H1 (cell line): ENCODE data around the gene LPGAT1. TPM values are rescaled to one million over a fixed set of nuclear protein-coding genes. Genes with fewer than 3 reads are reported as not detected.

Source experiments
- CTCF ChIA-PET: fragments of 300-600 bp; sonication (Branson Sonifier 250); formaldehyde crosslinking; loops from one replicate; lab custom pipeline; 2021; ENCODE audit not compliant: partially characterized antibody; lab: Charles Lee
- POLR2A ChIA-PET: fragments of 300-600 bp; sonication (Branson Sonifier 250); formaldehyde crosslinking; loops from one replicate; lab custom pipeline; 2021; ENCODE audit warnings: inconsistent platforms; ENCODE audit not compliant: partially characterized antibody; lab: Charles Lee
- DNase-seq, 2 experiments: peaks; one replicate each; pipeline versions ENCODE4 v3.0.0 to v3.0.0-alpha.2; 2010 to 2022; ENCODE audit warnings: low spot score in 2 of 2, low read depth in 1 of 2, mixed read lengths in 1 of 2
- FAIRE-seq: peaks from 2 replicates; lab custom pipeline; 2011; peaks lifted over from hg19 to GRCh38; lab: Jason Lieb, UNC
- H2AFZ ChIP-seq: 2 replicates; pipeline ENCODE4 v1.8.1; 2012; ENCODE audit warnings: low read length, inconsistent platforms
- H2AK5ac ChIP-seq: 2 replicates; pipeline ENCODE4 v1.6.1; 2013; ENCODE audit warnings: low read depth, low read length
- H2BK120ac ChIP-seq: replicated peaks from 2 replicates; pipeline ENCODE3; 2013; ENCODE audit warnings: low read depth, low read length, inconsistent platforms
- H2BK12ac ChIP-seq: 2 replicates; pipeline ENCODE4 v1.6.1; 2013; ENCODE audit warnings: low read depth, low read length
- H2BK15ac ChIP-seq: 2 replicates; pipeline ENCODE4 v1.6.1; 2013; ENCODE audit warnings: low read length
- H2BK20ac ChIP-seq: 2 replicates; pipeline ENCODE4 v1.6.1; 2013; ENCODE audit warnings: low read length
- H2BK5ac ChIP-seq: 2 replicates; pipeline ENCODE4 v1.6.1; 2013; ENCODE audit warnings: low read depth, low read length
- H3K14ac ChIP-seq: 2 replicates; pipeline ENCODE4 v1.6.1; 2013; ENCODE audit warnings: inconsistent platforms; ENCODE audit not compliant: insufficient read length
- H3K18ac ChIP-seq: 2 replicates; pipeline ENCODE4 v1.6.1; 2013; ENCODE audit warnings: low read length; ENCODE audit errors: extremely low read depth
- H3K23ac ChIP-seq: 2 replicates; pipeline ENCODE4 v1.6.1; 2013; ENCODE audit warnings: inconsistent platforms; ENCODE audit not compliant: insufficient read length
- H3K23me2 ChIP-seq: 2 replicates; pipeline ENCODE4 v1.6.1; 2013; ENCODE audit warnings: low read depth, low read length
- H3K27ac ChIP-seq: 2 replicates; pipeline ENCODE4 v1.6.1; 2011; ENCODE audit warnings: low read depth, low read length, inconsistent platforms
- H3K27me3 ChIP-seq, 4 experiments: replicated peaks in 1 of 4; 1 replicate in 1 of 4; 2 replicates in 3 of 4; pipeline versions ENCODE4 v1.6.1 to v1.8.1; 2011 to 2013; ENCODE audit warnings: low read length in 3 of 4, mild to moderate bottlenecking in 3 of 4, inconsistent platforms in 2 of 4, mixed read lengths in 2 of 4, moderate library complexity in 1 of 4; ENCODE audit not compliant: control insufficient read depth in 3 of 4, insufficient read depth in 3 of 4; ENCODE audit errors: extremely low read depth in 1 of 4
- H3K36me3 ChIP-seq, 4 experiments: 2 replicates each; pipeline versions ENCODE4 v1.6.1 to v1.8.1; 2011 to 2013; ENCODE audit warnings: mild to moderate bottlenecking in 4 of 4, low read length in 3 of 4, moderate library complexity in 2 of 4, control low read depth in 1 of 4, inconsistent platforms in 1 of 4; ENCODE audit not compliant: insufficient read depth in 4 of 4, control insufficient read depth in 2 of 4
- H3K4ac ChIP-seq: replicated peaks from 2 replicates; pipeline ENCODE3; 2013; ENCODE audit warnings: low read length, low read depth, mixed read lengths, inconsistent platforms; ENCODE audit not compliant: insufficient read length
- H3K4me1 ChIP-seq, 4 experiments: replicated peaks in 1 of 4; 1 replicate in 1 of 4; 2 replicates in 3 of 4; pipeline versions ENCODE4 v1.6.1 to v1.8.1; 2011 to 2013; ENCODE audit warnings: low read length in 3 of 4, inconsistent platforms in 2 of 4, mixed read lengths in 1 of 4; ENCODE audit not compliant: insufficient read depth in 4 of 4, control insufficient read depth in 3 of 4
- H3K4me2 ChIP-seq, 2 experiments: 2 replicates each; pipeline versions ENCODE4 v1.6.1 to v1.8.1; 2011 to 2013; ENCODE audit warnings: low read depth in 2 of 2, low read length in 2 of 2, control low read depth in 1 of 2, inconsistent platforms in 1 of 2, mild to moderate bottlenecking in 1 of 2; ENCODE audit not compliant: insufficient read depth in 1 of 2
- H3K4me3 ChIP-seq, 4 experiments: fragments of 200-600, 300-600 bp in 1 of 4; sonication (generic), shearing (Covaris generic), sonication (Bioruptor Twin) in 1 of 4; 2 replicates each; pipeline versions ENCODE4 v1.5.1 to v1.8.1; 2011 to 2016; ENCODE audit warnings: low read length in 4 of 4, low read depth in 3 of 4, control low read depth in 2 of 4, inconsistent platforms in 2 of 4, mild to moderate bottlenecking in 2 of 4, mixed read lengths in 1 of 4, moderate library complexity in 1 of 4; ENCODE audit not compliant: insufficient read depth in 2 of 4; ENCODE audit errors: extremely low read depth in 1 of 4
- H3K56ac ChIP-seq: replicated peaks from 2 replicates; pipeline ENCODE3; 2013; ENCODE audit warnings: low read depth, mild to moderate bottlenecking, mixed read lengths, low read length, inconsistent platforms; ENCODE audit not compliant: insufficient read length
- H3K79me1 ChIP-seq: 2 replicates; pipeline ENCODE4 v1.6.1; 2013; ENCODE audit warnings: low read depth, low read length, control low read depth
- H3K79me2 ChIP-seq, 2 experiments: 2 replicates each; pipeline versions ENCODE4 v1.6.1 to v1.8.1; 2012 to 2013; ENCODE audit warnings: low read length in 2 of 2, mild to moderate bottlenecking in 2 of 2, inconsistent platforms in 1 of 2; ENCODE audit not compliant: insufficient read depth in 2 of 2, control insufficient read depth in 1 of 2
- H3K9ac ChIP-seq, 4 experiments: replicated peaks in 1 of 4; 1 replicate in 1 of 4; 2 replicates in 3 of 4; pipeline versions ENCODE4 v1.6.1 to v1.8.1; 2011 to 2013; ENCODE audit warnings: low read depth in 3 of 4, low read length in 3 of 4, control low read depth in 2 of 4, mild to moderate bottlenecking in 2 of 4, moderate library complexity in 2 of 4, inconsistent platforms in 1 of 4; ENCODE audit errors: extremely low read depth in 1 of 4
- H3K9me3 ChIP-seq, 2 experiments: 2 replicates each; pipeline versions ENCODE4 v1.6.1 to v1.8.1; 2012 to 2013; ENCODE audit warnings: mild to moderate bottlenecking in 2 of 2, moderate library complexity in 2 of 2, control low read depth in 1 of 2, inconsistent platforms in 1 of 2, low read depth in 1 of 2, low read length in 1 of 2, mixed read lengths in 1 of 2; ENCODE audit not compliant: insufficient read depth in 2 of 2
- H4K20me1 ChIP-seq, 2 experiments: replicated peaks in 1 of 2; 2 replicates each; pipeline versions ENCODE3 to v1.8.1; 2011 to 2013; ENCODE audit warnings: inconsistent platforms in 2 of 2, low read length in 2 of 2, mild to moderate bottlenecking in 1 of 2; ENCODE audit not compliant: insufficient read depth in 2 of 2, control insufficient read depth in 1 of 2
- H4K5ac ChIP-seq: 2 replicates; pipeline ENCODE4 v1.6.1; 2013; ENCODE audit warnings: low read length, low read depth, mixed read lengths, inconsistent platforms; ENCODE audit not compliant: insufficient read length
- H4K8ac ChIP-seq: 2 replicates; pipeline ENCODE4 v1.8.0; 2013; ENCODE audit warnings: mild to moderate bottlenecking, moderate library complexity, low read length, inconsistent platforms; ENCODE audit not compliant: insufficient read depth; ENCODE audit errors: extremely low read depth
- H4K91ac ChIP-seq: replicated peaks from 2 replicates; pipeline ENCODE3; 2013; ENCODE audit warnings: low read length, mixed read lengths, inconsistent platforms; ENCODE audit not compliant: insufficient read length
- POLR2A ChIP-seq, 2 experiments: IDR thresholded peaks; 1 replicate in 1 of 2; 2 replicates in 1 of 2; pipeline ENCODE4 v1.6.1; 2011; ENCODE audit warnings: low read depth in 2 of 2, low read length in 2 of 2, mild to moderate bottlenecking in 2 of 2; ENCODE audit errors: control extremely low read depth in 1 of 2
- WGBS, 2 experiments: shearing (Covaris generic) in 1 of 2; methylation state at CpG; one replicate each; pipeline versions ENCODE4 v1.1.6 to v1.1.7; 2013 to 2015; ENCODE audit warnings: low lambda C conversion rate in 2 of 2, mixed read lengths in 2 of 2, inconsistent platforms in 1 of 2, low coverage in 1 of 2, missing lambda C conversion rate in 1 of 2; ENCODE audit not compliant: insufficient replicate concordance in 2 of 2, insufficient coverage in 1 of 2, insufficient read length in 1 of 2; ENCODE audit errors: extremely low coverage in 1 of 2, missing lambda C conversion rate in 1 of 2; 5-methylcytosine and 5-hydroxymethylcytosine counted together
- polyA plus RNA-seq, 7 experiments: library from polyadenylated mRNA; depleted of rRNA in 3 of 7; stranded (reverse) in 5 of 7; unstranded in 2 of 7; fragments of >200 nt in 5 of 7; fragments of 200-250 nt in 2 of 7; gene quantifications; 1 replicate in 5 of 7; 2 replicates in 1 of 7; 4 replicates in 1 of 7; pipeline versions ENCODE4 v1.2.1 to v1.2.3, GENCODE V29; 2011 to 2013; ENCODE audit warnings: missing spikeins in 2 of 7, mixed read lengths in 2 of 7
- total RNA-seq: library from RNA; stranded (reverse); fragmentation: NEBNext Ultra II Directional; extraction: Animal tissue kit (Norgen Biotek cat#: 25700); gene quantifications from 2 replicates; pipeline ENCODE4 v1.2.1, GENCODE V29; 2021

Gene LPGAT1
- total and polyA plus RNA-seq, 2 of the 8 experiments (the other 6 are each of a cell fraction or from before 2014, with no cell fraction given) = 2.3 to 13.5 TPM

DNA sequence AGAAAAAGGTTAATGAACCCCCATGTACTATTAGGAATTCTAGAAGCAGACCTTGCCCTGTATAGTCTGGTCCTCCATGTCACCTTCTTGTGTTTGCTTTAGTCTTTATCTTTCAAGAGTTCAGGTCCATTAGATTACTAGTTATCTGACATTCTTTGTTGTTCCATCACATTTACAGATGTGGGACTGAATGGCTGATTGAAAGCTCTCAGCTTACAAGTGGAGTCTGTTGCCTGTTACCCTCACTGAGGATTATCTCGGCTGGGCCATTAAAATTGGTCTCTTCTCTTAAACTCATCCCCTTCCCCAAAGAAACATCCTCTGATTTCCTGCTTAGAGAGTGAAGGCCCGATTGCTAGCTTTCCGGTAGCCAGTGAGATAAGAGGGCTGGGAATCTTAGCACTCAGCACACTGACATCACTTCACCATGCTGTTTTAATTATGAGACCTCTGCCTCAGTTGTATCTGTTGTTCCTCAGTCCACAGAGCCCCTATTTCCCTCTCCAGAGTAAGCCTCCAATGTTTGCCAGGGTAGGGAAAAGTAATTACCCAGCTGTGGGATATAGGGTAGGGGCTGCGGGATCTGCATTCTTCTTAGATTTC, 76.8 kb downstream of the LPGAT1 start:
- no peak overlapping the region for H2BK120ac ChIP-seq
- CTCF ChIA-PET = interaction anchor here (0.7 kb wide), 2 partner anchors 17 to 160 kb away, joined by 3 read pairs; no protein-coding TSS in a partner anchor
- H2BK12ac ChIP-seq = no peak overlapping the region
- H2BK15ac ChIP-seq = peak overlapping the region; percentile 21; the same call in 1 of the 2 replicates
- H3K56ac ChIP-seq = no peak overlapping the region
- H3K4me2 ChIP-seq = no peak overlapping the region
- WGBS, 2 experiments = 89% methylated on average over 4 of the region's 4 CpGs; no CpG with 5 or more reads in 1 of the 2 experiments
- H3K23ac ChIP-seq = no peak overlapping the region
- H3K4me3 ChIP-seq = no peak overlapping the region
- no peak overlapping the region for H3K27ac ChIP-seq
- H2AK5ac ChIP-seq = no peak overlapping the region
- no peak overlapping the region for H4K8ac ChIP-seq
- 0 out of 7 replicates have a peak, but pooled peaks cover 0 to 3% (median 0%) of the 10 kb centered on the region in 4 experiments for H3K4me1 ChIP-seq
- H3K18ac ChIP-seq = no peak overlapping the region
- POLR2A ChIA-PET = no interaction called here
- H3K14ac ChIP-seq = no peak overlapping the region
- H2BK20ac ChIP-seq = no peak overlapping the region
- H4K91ac ChIP-seq = no peak overlapping the region
- H3K79me1 ChIP-seq = no peaks in the 10 kb centered on the region
- DNase-seq = no peak
- no peak overlapping the region for H2BK5ac ChIP-seq
- H3K9me3 ChIP-seq = no peaks in the 10 kb centered on the region
- H3K79me2 ChIP-seq = no peaks in the 10 kb centered on the region
- no peak overlapping the region for H3K4ac ChIP-seq
- H3K27me3 ChIP-seq = no peaks in the 10 kb centered on the region
- no peak overlapping the region for H3K9ac ChIP-seq
- no peak overlapping the region for H4K5ac ChIP-seq
- H3K36me3 ChIP-seq = no peaks in the 10 kb centered on the region
- H2AFZ ChIP-seq = no peak overlapping the region
- FAIRE-seq = no peak
- H3K23me2 ChIP-seq = no peaks in the 10 kb centered on the region
- H4K20me1 ChIP-seq = no peaks in the 10 kb centered on the region
- no peak for TF ChIP-seq POLR2A (IDR thresholded peaks at IDR 0.05; ENCODE audit: control extremely low read depth in 1 of 2, low read depth in 2 of 2, low read length in 2 of 2)
